GM18858 (cell line): ENCODE measurements around the gene ETV3.

Experiments used
- ATAC-seq: cut with Tn5 transposase; IDR thresholded peaks from one replicate; pipeline ENCODE4 v1.9.1; 2021; ENCODE audit not compliant: unreplicated experiment

ETV3 gene

GRCh38 chr1:157095091-157095490 is 43.1 kb downstream of the ETV3 start:
- ATAC-seq: no peak

GRCh38 chr1:157092831-157093230 is 45.4 kb downstream of the ETV3 start:
- no peak for ATAC-seq

- ATAC-seq: no peak
These were observed 46.4 kb downstream of the ETV3 start for GRCh38 chr1:157091668-157092273.

GRCh38 chr1:157091186-157091585 is 47.0 kb downstream of the ETV3 start:
- ATAC-seq: no peak

GRCh38 chr1:157090771-157091170 is 47.4 kb downstream of the ETV3 start:
- no peak for ATAC-seq

- ATAC-seq: no peak
These were observed 48.0 kb downstream of the ETV3 start for GRCh38 chr1:157090196-157090647.

- ATAC-seq: no peak
These were observed 48.4 kb downstream of the ETV3 start for GRCh38 chr1:157089789-157090188.

GRCh38 chr1:157088607-157089006 is 49.6 kb downstream of the ETV3 start:
- no peak for ATAC-seq

GRCh38 chr1:157087030-157087429 is 51.2 kb downstream of the ETV3 start:
- no peak for ATAC-seq

GRCh38 chr1:157086299-157086698 is 51.9 kb downstream of the ETV3 start:
- ATAC-seq: no peak

- ATAC-seq: no peak
These were observed 52.8 kb downstream of the ETV3 start for GRCh38 chr1:157085421-157085820.

GRCh38 chr1:157084720-157085119 is 53.5 kb downstream of the ETV3 start:
- ATAC-seq: no peak

GRCh38 chr1:157081707-157082106 is 56.5 kb downstream of the ETV3 start:
- ATAC-seq: no peak

GRCh38 chr1:157080714-157081113 is 57.5 kb downstream of the ETV3 start:
- no peak for ATAC-seq

- ATAC-seq: no peak
These were observed 60.8 kb downstream of the ETV3 start for GRCh38 chr1:157077394-157077793.

GRCh38 chr1:157073944-157074685 is 64.1 kb downstream of the ETV3 start:
- no peak for ATAC-seq
